GM12875 (cell line): ENCODE measurements around the gene ISCA2.

Experiments used
- H3K4me3 ChIP-seq: one replicate; pipeline ENCODE4 v1.5.1; 2011; ENCODE audit warnings: low read depth, low read length, control low read depth
- TF ChIP-seq, protein P1 (sequence below): IDR thresholded peaks from 2 replicates; pipeline ENCODE4 v1.5.1; 2011; ENCODE audit warnings: low read depth, mild to moderate bottlenecking, control low read depth, inconsistent platforms, low read length, moderate library complexity, borderline replicate concordance; ENCODE audit not compliant: insufficient read depth

The ISCA2 gene

DNA sequence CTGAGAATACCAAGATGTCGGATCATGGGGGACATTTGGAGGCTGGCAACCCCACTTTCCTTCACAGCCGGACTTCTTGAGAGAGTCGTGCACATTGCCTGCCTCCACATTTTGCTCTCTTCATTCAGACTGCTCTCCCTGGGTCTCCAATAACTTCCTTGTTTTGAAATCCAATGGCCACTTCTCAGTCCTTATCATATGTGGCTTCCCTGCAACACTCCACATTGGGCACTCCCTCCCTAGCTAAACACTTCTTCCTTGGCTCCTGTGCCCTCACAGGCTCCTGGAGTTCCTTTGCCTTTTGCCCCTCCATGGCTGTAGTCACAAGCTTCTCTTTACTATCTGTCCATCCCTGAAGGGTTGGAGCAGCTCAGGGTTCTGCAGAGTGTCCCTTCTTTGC is 30.6 kb upstream of the ISCA2 start:
- TF ChIP-seq, protein P1, sequence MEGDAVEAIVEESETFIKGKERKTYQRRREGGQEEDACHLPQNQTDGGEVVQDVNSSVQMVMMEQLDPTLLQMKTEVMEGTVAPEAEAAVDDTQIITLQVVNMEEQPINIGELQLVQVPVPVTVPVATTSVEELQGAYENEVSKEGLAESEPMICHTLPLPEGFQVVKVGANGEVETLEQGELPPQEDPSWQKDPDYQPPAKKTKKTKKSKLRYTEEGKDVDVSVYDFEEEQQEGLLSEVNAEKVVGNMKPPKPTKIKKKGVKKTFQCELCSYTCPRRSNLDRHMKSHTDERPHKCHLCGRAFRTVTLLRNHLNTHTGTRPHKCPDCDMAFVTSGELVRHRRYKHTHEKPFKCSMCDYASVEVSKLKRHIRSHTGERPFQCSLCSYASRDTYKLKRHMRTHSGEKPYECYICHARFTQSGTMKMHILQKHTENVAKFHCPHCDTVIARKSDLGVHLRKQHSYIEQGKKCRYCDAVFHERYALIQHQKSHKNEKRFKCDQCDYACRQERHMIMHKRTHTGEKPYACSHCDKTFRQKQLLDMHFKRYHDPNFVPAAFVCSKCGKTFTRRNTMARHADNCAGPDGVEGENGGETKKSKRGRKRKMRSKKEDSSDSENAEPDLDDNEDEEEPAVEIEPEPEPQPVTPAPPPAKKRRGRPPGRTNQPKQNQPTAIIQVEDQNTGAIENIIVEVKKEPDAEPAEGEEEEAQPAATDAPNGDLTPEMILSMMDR = no peak
- no peak overlapping the region for H3K4me3 ChIP-seq

DNA sequence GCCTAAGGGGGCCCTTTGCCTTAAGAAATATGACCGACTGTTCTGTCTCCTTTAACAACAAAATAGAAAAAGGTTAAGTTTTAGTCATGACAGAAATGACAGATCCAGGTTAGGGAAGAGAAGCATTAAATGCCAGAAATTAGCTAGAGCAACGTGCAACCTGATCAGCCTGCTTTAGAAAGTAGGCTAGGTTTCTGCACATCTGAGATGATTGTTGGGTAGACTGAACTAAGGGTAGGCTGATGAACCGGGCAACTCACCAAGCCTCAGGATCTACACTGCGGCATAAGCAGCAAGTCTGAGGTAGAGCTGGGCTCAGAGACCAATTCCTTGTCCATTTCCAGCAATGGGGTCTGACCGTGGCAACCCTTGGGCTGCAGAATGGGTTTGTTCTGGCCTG is 29.9 kb upstream of the ISCA2 start:
- no peak overlapping the region for H3K4me3 ChIP-seq
- TF ChIP-seq, protein P1 = no peak

DNA sequence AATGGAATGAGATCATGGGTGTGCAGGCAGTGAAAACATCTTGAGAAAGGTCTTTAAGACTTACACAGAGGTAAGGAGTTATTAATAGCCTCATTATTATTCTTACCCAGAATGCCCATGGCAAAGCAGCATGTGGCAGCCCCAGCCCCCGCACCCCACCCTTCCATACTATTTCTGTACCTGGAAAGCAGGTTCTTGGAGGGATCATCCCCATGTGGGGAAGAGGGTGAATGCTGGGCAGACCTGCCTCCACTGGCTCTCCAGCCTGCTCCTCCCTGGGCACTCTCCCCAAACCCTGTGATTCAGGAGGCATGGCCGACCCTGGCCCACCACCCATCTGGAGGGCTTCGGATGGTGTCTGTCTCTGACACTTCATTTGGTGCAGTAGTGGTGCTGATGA is 28.8 kb upstream of the ISCA2 start:
- H3K4me3 ChIP-seq = no peak overlapping the region
- TF ChIP-seq, protein P1 = no peak

DNA sequence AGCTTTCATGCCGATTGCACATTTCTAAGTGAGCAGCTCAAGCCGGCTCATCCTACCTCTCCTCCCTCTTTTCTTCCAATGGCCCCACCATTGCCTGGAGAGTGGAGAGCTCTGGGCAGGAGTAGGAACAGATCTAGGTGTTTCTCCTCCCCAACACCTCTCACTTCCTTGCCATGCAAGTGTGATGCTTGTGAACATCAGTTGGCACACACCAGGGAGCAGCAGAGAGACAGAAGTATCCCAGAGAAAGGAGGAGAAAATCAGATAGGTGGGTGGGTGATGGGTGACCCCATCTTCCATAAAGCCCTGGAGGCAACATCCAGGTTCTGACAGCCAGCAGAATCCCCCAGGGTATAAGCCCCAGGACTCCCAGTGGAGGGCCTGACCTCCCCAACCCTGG is 28.2 kb upstream of the ISCA2 start:
- no peak overlapping the region for H3K4me3 ChIP-seq
- TF ChIP-seq, protein P1 = no peak

DNA sequence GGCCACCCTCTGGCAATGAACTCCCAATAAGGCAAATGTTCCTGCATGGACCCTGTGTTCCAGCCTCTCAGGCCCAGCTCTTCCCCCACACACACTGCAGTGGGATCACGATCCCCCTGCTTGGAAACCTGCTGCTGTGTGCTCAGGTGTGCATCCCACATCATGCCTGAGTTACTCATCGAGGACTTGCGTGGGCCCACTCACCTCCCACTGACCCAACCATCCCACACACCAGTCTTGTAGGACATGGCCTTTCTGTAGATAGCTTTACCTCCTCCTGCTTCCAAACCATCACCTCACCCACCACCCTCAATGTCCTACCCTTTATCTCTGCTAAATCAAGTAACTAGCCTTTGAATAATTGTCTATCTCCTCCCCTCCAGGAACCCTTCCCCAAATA is 25.1 kb upstream of the ISCA2 start:
- TF ChIP-seq, protein P1 = no peak
- no peak overlapping the region for H3K4me3 ChIP-seq

DNA sequence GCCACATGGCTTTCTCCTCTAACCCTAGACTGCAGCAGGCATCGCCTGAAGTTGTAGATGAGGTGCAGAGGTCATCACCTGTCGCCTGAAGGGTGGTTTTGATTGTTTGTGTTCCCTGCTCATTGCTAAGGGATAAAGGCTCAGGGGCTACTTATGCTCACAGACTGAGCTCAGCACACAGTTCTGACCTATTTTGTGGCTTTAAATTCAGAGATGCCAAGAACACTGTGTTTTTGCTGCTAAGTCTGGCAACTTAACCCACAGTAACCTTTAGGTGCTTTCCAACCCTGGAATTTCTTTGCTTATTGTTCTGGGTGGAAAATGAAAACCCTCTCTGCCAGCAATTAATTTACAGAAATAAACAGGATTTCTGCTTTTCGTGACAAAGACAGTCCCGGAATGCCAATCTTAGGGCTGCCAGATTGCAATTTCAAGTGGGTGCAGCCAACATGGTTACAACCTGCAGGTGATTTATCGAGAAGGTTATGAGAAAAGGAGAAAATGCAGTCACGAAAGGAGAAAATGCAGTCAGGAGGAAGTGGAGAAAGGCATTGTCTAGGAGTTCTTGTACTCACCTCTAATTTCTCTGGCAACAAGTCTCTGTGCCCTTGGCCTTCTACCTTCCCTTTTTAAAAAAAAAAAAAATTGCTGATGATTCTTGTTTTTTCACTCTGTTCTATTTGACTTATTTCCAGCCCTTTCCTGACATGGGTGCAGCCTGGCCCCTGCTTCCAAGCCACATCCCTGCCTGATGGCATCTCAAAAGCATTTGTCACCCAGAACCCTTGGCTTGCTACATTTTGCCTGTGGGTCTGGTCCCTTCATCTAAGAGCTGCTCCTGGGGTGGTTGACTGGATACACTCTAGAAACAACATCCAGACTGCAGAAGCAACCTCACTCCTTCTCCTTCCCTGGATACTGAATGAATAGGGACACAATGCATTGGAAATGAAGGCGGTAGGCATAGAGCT is 23.7 kb upstream of the ISCA2 start:
- TF ChIP-seq, protein P1 = no peak
- no peak overlapping the region for H3K4me3 ChIP-seq

DNA sequence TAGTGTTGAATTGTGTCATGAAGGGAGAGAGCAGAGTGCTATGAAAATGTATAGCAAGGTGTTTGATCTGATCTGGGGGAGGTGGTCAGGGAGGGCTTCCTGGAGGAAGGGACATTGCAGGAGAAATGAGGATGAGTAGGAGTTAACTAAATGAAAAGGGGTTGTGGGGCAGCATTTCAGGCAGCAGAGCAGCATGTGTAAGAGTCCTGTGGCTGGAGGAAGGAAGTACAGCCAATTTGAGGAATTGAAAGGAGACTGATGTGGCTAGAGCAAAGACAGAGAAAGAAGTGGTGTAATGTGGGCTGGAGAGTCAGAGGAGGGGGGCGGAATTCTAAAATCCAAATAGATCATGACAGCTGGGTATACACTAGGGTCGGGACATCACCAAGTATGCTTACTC is 21.0 kb upstream of the ISCA2 start:
- TF ChIP-seq, protein P1 = no peak

More for the DNA sequence above, 21.0 kb upstream of the ISCA2 start:
- H3K4me3 ChIP-seq = no peak overlapping the region
